Vagina (tissue), 2 donors: ENCODE results near the gene ORM1.

Source experiments
- CTCF ChIP-seq, 3 experiments: fragments of 450-650 bp in 2 of 3; fragments of 200-600 bp in 1 of 3; sonication (generic) in 1 of 3; IDR thresholded peaks; one replicate each; pipeline ENCODE4 v1.5.1; 2017 to 2019; ENCODE audit warnings: antibody characterized with exemption in 3 of 3, mild to moderate bottlenecking in 2 of 3, moderate library complexity in 2 of 3
- POLR2A ChIP-seq, 2 donors: fragments of 450-650 bp; IDR thresholded peaks; one replicate each; pipeline ENCODE4 v1.6.1; 2017; ENCODE audit warnings: antibody characterized with exemption in 2 of 2, mild to moderate bottlenecking in 2 of 2, moderate library complexity in 2 of 2
- POLR2AphosphoS5 ChIP-seq, 2 donors: sonication (generic); formaldehyde crosslinking; IDR thresholded peaks; one replicate each; pipeline ENCODE4 v1.9.0; 2017; ENCODE audit warnings: antibody characterized with exemption in 2 of 2, mild to moderate bottlenecking in 2 of 2, low read depth in 1 of 2; ENCODE audit not compliant: insufficient read depth in 1 of 2

GRCh38 chr9:114344692-114345091 lies 21.8 kb downstream of the ORM1 start:
- TF ChIP-seq CTCF (IDR thresholded peaks at IDR 0.05) (no peak), POLR2AphosphoS5 (IDR thresholded peaks at IDR 0.05; ENCODE audit: insufficient read depth in 1 of 2, low read depth in 1 of 2) (no peak), POLR2A (IDR thresholded peaks at IDR 0.05) (no peak)
